GM18526 (cell line): ENCODE results near the gene MKRN2.

Experiments
- POLR2A ChIP-seq: IDR thresholded peaks from 3 replicates; pipeline ENCODE4 v1.6.1; 2011; ENCODE audit not compliant: insufficient read length; ENCODE audit errors: extremely low read depth

MKRN2 gene, protein sequence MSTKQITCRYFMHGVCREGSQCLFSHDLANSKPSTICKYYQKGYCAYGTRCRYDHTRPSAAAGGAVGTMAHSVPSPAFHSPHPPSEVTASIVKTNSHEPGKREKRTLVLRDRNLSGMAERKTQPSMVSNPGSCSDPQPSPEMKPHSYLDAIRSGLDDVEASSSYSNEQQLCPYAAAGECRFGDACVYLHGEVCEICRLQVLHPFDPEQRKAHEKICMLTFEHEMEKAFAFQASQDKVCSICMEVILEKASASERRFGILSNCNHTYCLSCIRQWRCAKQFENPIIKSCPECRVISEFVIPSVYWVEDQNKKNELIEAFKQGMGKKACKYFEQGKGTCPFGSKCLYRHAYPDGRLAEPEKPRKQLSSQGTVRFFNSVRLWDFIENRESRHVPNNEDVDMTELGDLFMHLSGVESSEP

GRCh38 chr3:12556690-12557472 lies at the start of gene MKRN2:
TSS of gene MKRN2 (plus strand) at chr3:12557087. CDS start at chr3:12557151, 64 bp downstream.
- TF ChIP-seq POLR2A, result peak; percentile 98

DNA sequence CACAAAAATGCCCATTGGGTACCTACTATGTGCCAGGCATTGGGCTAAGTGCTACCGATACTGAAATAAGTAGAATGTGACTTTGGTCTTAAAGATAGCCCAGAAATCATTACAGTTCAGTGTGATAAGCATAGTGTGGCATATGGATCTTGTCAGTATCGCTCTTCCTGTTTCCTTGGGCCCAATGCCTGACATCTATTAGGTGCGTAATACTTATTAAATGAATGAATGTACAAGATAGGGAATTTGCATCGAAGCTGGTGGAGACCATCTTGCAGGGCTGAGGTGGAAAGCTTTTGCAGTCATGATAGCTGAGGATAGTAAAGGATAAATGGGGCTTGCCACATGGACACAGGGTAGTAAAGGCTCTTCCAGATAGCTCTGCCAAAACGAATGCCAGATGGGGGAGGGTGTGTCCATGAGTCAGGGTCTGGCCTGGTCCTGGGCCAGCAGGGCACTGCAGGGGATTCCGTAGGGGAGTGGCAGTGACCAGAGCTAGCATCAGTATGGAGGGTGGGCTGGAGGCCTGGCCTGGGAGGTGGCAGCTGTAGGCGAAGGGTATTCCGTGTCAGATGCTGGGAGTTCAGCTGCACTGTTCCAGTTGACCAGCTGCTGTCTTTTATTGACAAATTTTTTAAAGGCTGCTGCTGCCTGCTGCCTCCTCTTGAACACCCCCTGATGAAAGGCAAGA lies 49.2 kb upstream of the MKRN2 start:
- TF ChIP-seq POLR2A, result no peak

DNA sequence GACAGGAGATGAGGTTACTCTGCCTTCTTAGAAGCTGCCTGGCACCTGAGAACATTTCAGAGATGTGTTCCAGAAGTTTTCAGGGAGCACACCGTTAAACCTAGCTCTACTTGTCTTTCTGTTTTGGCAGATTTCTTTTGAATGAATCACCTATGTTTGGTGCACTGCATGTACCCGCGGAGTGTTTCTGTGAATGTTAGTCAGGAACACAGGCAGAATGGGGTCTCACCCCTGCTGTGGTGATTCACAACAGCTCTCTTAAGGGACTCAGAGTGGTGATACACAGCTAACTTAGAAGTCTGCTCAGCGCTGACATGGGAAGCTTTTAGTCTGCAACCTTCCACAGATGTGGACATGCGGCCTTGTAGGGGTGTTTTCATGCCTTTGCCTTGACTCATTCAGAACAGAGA lies 48.6 kb upstream of the MKRN2 start:
- TF ChIP-seq POLR2A, result no peak

DNA sequence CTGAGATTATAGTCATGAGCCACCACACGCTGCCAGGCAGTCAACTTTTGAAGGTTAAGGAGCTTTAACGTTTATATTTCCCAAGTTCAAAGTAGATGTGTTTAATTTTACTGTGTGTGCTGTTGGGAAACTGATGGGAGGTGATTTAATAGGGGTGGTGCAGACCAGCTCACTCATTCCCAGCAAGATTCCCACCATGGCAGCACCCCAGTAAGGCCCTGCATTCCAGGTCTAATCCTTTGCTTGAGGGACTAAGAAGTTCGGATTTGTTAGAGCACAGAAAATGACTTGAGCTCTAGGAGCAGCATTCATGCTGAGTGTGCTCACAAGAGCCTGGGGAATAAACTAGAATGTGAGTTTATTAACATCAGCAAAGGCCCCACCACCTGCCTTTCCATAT lies 47.4 kb upstream of the MKRN2 start:
- TF ChIP-seq POLR2A, result no peak

- TF ChIP-seq POLR2A, result no peak
Measured at GRCh38 chr3:12512534-12513118, 44.3 kb upstream of the MKRN2 start.

DNA sequence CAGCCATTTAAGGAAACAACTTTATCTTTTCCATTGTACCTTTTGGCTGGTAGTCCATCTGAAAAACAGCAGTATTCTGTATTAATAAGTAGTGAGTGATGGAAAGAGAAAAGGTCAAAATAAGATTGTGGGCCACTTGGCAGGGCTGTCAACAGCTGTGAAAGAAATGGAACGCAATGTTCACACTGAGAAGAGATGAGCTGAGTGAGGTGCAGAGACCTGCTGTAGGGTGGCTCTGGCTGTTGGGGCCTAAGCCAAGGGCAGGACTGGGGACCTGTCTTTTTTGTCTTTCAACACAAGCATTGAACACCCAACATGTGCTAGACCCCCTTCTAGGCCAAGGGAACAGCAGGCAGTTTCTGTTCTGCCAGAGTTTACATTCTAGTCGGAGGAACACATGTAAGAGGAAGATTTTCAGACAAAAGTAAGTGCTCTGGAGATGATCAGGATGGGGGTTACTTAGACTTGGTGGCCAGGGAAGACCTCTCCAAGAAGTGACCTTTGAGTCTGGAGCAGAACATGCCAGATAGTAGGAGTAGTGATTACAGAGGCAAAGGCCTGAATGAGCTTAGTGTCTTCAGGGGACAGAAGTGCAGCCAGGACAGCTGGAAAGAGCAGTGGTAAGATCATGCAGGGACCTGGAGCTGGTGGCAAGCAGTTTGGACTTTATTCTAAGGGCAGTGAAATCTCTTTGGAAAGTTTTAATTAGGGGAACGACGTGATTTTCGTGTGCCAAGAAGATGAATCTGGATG lies 43.0 kb upstream of the MKRN2 start:
- no peak for TF ChIP-seq POLR2A

GRCh38 chr3:12515631-12516030 lies 41.3 kb upstream of the MKRN2 start:
- TF ChIP-seq POLR2A, result no peak

DNA sequence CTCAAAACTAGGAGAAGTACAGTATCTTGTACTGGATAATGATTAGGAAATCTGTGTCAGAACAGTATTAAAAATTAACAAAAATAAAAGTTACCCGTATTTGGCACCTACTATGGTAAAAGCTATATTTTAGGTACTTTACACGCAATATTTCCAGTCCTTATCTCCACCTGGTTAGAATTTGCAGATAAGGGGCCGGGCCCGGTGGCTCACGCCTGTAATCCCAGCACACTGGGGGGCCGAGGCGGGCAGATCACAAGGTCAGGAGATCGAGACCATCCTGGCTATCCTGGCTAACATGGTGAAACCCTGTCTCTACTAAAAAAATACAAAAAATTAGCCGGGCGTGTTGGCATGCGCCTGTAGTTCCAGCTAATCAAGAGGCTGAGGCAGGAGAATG lies 40.0 kb upstream of the MKRN2 start:
- no peak for TF ChIP-seq POLR2A

DNA sequence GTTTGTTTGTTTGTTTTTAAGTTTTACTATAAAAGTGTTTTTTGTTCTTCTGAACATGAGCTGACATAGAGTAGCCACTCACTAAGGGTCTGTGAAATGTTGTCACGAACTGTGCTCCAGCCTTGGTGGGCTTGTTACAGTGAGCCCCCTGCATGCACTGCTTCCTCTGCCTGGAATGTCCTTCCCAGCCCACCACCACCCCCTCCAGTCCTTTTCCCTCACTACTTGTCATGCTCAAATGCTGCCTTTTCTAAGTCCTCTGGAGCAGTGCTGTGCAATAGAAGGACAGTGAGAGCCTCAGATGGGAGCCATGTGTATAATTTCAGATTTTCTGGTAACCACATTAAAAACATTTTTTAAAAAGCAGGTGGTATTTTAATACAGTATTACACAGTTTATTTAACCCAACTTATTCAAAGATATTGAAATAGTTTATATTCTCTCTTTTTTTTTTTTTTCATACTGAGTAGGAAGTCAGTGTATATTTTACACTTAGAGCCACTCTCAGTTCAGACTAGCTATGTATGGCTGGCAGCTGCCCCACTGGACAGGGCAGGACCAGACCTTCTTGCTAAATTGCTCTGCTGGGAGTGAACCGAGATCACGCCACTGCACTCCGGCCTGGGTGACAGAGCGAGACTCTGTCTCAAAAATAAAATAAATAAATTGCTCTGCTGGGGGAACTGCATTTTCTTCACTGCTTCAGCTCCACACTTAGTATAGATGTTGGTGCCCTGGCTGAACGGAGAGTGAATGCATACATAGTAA lies 38.4 kb upstream of the MKRN2 start:
- TF ChIP-seq POLR2A, result no peak

DNA sequence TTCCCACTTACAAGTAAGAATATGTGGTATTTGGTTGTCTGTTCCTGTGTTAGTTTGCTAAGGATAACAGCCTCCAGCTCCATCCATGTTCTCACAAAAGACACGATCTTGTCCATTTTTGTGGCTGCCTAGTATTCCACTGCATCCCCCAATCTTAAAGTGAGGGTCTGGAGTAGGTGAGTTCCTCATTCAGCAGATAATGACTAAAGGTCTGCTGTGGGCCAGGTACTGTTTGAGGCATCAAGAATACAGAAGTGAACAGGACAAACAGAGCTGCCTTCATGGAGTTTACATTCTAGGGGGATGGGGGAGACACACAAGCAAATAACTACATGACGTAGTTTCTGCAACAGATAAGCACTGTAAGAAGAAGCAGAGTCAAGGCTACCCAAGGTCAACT lies 35.9 kb upstream of the MKRN2 start:
- TF ChIP-seq POLR2A, result no peak

DNA sequence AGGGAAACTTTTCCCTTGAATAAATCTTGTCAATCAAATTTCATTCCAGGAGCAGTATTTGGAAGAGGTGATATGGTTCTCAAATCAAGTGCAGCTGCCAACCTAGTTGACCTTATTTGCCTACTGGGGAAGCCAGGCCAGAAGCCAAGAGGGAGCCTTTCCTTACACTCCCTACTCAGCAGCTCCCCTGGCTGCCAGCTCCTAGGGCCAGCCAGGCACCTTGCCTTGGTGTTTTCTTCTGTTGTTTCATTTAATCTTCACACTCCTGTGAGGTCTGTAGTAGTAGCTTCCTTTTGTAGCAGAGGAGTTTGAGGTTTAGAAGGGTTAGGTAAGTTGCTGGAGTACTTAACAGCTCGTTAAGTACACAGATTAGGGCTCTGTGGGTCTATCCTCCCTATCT lies 34.2 kb upstream of the MKRN2 start:
- no peak for TF ChIP-seq POLR2A

- no peak for TF ChIP-seq POLR2A
Measured at GRCh38 chr3:12527757-12528143, 29.1 kb upstream of the MKRN2 start.

DNA sequence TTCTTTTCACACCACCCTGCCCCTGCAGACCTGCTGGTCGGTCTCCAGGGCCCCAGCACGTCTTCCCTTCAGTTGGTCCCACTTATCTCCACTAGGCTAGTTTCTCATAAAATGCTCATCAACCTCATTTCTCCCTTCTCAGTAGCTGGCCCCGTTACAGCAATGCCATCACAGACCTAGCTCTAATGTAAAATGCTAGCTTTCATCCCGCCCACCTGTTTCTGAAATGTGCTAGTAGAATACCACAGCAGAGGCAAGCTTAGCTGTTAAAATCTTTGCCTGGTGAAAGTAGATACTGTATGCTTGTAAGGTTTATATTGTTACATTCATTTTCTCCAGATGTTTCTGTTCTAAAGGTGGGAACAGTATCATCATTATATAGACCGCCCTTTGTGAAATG lies 24.7 kb upstream of the MKRN2 start:
- no peak for TF ChIP-seq POLR2A

DNA sequence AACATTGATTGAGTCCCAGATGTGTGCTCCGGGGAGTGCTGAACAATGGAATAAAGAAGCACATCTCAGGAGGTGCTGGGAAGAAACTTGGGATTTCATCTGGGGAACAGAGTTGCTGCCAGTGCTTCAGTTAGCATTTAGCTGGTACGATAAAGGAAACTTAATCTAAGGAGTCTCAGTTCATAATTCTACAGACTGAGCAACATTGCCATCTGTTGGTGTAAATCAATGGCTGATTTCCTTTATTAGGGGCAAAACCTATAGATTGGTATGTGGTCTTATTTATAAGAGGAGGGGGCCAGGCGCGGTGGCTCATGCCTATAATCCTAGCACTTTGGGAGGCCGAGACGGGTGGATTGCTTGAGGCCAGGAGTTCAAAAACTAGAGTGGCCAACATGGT lies 20.5 kb upstream of the MKRN2 start:
- TF ChIP-seq POLR2A, result no peak

GRCh38 chr3:12541625-12542024 lies 15.3 kb upstream of the MKRN2 start:
- TF ChIP-seq POLR2A, result no peak
